Gastroesophageal sphincter (tissue), 3 donors: ENCODE measurements around the gene LIF.

Source experiments
- EP300 ChIP-seq: sonication (generic); formaldehyde crosslinking; IDR thresholded peaks from one replicate; pipeline ENCODE4 v1.6.1; 2017; ENCODE audit warnings: antibody characterized with exemption, mild to moderate bottlenecking
- TF ChIP-seq, protein P1 (sequence below), 4 experiments: fragments of 200-600 bp in 2 of 4; fragments of 450-650 bp in 2 of 4; sonication (generic) in 1 of 4; IDR thresholded peaks; one replicate each; pipeline ENCODE4 v1.5.1; 2017 to 2019; ENCODE audit warnings: antibody characterized with exemption in 4 of 4, mild to moderate bottlenecking in 2 of 4, moderate library complexity in 2 of 4

GRCh38 chr22:30284172-30284571 is 37.6 kb upstream of the LIF start:
- TF ChIP-seq, protein P1, sequence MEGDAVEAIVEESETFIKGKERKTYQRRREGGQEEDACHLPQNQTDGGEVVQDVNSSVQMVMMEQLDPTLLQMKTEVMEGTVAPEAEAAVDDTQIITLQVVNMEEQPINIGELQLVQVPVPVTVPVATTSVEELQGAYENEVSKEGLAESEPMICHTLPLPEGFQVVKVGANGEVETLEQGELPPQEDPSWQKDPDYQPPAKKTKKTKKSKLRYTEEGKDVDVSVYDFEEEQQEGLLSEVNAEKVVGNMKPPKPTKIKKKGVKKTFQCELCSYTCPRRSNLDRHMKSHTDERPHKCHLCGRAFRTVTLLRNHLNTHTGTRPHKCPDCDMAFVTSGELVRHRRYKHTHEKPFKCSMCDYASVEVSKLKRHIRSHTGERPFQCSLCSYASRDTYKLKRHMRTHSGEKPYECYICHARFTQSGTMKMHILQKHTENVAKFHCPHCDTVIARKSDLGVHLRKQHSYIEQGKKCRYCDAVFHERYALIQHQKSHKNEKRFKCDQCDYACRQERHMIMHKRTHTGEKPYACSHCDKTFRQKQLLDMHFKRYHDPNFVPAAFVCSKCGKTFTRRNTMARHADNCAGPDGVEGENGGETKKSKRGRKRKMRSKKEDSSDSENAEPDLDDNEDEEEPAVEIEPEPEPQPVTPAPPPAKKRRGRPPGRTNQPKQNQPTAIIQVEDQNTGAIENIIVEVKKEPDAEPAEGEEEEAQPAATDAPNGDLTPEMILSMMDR (IDR thresholded peaks at IDR 0.05), result no peak
- no peak for TF ChIP-seq EP300
